GM19099 (cell line): Measurements from ENCODE around the gene IFNA13.

Source experiments
- POLR2A ChIP-seq: IDR thresholded peaks from 3 replicates; pipeline ENCODE4 v1.6.1; 2011; ENCODE audit warnings: low read depth; ENCODE audit not compliant: insufficient read length; ENCODE audit errors: extremely low read depth

IFNA13 gene

DNA sequence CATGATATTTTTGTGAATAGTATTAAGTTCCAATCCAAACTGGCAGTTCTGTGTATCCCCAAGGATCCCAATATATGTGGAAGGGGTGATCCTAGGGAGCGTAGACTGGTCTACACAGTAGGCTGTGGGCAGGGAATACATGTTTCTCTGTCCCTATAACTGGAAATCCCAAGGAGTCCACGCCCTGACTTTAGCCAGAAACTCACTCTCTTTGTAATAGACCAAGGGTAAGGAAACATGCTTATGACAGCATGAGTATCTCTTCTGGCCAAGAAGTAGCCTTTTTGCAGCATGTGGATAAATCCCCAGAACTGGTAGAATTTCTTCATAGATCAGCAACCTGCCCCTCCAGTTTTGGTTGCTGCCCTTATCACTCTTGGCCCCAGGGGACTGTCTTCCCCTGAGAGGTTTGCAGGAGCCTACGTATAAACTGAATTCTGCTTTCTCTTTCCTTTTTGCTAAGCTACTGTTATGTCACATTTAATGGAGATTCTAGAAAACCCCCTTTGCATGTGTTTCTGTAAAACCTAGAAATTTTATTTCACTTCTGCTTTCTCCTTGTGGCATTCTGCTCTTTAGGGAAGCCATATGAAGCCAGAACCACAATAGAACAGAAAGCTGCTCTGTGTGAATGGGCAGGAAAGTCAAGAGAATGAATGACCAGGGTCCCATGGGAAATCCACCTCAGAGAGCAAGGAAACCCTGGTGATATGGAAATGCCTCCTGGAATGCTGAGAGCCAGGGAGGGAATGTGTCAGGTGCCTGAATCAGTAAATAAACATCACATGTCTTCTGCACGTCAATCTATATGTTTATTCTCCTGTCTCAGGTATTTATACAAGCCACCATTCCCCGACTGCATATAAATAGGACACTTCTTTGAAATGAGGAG lies 13.8 kb upstream of the IFNA13 start:
- TF ChIP-seq POLR2A: peak; percentile 10

DNA sequence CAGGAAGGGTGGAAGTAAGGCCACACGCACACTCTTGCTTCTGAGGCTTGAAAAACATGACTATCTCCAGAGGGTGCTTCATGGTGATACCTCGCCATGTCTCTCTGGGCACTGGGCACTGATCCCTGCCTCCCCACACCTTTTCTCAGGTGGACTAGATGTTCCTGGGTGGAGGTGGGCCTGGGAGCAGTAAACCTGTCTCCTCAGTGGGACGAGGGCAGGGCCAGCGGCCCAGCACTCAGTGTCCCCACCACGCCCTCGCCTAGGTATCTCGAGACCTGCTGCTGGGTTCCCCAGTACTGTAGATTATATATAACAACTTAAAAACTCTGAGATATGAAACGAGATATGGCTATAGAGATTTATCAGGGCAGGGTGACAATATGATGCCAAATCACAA lies 5.6 kb downstream of the IFNA13 start:
- TF ChIP-seq POLR2A: no peak

GRCh38 chr9:21357479-21358460 lies 10.1 kb downstream of the IFNA13 start:
- no peak for TF ChIP-seq POLR2A

- TF ChIP-seq POLR2A: no peak
These were observed 17.1 kb downstream of the IFNA13 start, which contains the start of gene IFNA6 for GRCh38 chr9:21350787-21351186. Gene IFNA6 (minus strand): TSS chr9:21350887. CDS start chr9:21350887, 0 bp downstream.

DNA sequence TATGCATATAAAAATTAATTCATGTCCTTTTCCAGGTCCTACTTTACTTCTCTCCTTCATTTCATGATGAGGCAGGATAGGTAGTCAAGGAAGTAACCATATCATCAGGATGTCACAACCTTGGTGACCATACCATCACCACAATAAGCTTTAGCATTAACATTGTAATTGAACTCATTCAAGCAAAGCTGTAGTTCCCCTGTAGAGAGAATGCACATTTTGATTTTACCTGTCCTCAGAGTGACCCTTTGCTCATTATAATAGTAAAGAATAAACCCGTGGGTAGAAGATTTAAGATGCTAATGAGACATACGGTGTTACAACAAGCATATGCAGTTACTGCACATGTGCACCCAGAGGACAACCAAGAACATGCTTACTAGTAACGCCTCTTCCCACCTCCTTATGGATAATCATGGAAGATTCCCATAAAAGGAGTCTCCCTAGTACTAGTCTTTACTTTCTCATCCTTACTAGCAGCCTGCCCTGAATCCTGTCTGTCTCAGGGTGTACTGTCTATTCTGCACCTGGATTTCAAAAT lies 19.4 kb downstream of the IFNA13 start:
- TF ChIP-seq POLR2A: no peak

DNA sequence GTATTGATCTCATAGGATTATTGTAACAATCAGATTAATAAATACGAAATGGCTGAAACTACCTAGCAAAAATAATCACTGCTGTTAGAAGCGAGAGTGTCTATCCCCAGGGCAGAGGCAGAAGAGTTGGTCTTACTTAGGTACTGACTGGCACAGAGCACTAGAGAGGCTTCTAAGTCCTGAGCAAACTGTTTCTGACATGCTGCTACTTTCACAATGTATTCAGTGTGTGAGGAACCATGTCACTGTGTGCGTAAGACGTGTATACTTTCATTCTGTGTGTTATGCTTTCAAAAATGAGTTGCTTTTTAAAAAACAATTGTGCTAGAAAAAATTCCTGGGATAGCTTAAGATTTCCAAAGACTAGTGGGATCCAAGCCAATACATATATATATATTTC lies 27.1 kb downstream of the IFNA13 start:
- TF ChIP-seq POLR2A: no peak

DNA sequence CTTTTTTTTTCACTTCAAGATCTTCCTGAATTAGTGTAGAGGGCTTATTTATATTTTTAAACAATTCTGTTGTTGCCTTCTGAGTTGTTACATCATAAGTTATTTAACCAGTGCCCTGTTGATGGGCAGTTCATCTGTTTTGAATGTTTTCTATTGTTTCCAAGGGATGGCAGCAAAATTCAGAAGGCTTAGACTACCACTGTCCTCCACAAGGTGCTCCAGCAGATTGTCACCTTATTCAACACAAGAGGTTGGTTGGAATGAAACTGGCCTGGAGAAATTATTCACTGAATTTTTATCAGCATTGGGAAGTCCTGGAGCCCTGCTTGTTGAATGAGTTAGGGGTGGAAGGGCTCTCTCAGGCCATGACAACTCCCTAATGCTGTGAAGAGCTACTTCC lies 31.4 kb downstream of the IFNA13 start:
- TF ChIP-seq POLR2A: no peak

DNA sequence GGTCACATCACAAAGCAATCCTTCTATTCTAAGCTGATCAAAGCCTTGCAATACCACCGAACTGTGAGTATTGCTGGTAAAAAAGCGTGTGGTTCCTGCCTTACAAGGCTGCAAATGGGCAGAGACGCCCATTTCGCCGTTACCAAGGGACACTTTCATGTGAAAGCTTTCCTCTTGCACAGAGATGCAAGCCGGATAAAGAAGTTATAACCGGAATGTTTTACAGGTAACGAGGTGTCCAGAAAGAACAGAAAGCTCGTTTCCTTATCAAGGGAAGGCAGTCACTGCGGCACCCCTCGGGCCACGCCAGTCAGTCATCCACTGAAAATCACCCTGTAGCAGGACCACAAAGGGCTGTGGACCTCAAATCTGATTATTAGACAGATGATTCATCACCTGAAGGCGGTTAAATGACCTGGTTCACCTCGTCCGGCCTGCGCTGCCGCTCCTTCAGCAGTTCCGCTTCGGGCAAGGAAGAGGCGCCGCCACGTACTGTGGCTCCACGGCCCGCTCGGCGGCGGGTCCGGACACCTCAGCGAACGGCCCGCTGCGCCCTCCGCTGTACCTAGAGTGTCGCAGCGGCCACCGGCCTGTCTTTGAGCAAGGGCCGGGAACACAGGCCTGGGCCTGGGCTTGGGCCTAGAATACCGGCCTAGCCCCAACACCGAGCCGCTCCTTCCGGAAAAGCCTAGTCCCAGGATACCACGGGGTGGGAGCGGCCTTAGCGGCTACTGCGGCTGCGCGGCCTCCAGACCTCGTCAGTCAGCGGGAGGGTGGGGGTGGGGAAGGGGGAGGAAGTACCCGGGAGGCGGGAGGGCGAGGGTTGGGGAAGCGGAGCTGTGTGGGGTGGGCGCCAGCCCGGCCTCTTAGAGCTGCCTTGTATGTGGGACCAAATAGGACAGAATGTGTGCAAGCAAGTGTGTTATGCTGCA lies 32.9 kb downstream of the IFNA13 start, which contains the start of gene KLHL9:
KLHL9 (minus strand) TSS at position 704 of the 932 bp plus-strand sequence; CDS start at position 159, 545 bp downstream.
- TF ChIP-seq POLR2A: peak; percentile 83

DNA sequence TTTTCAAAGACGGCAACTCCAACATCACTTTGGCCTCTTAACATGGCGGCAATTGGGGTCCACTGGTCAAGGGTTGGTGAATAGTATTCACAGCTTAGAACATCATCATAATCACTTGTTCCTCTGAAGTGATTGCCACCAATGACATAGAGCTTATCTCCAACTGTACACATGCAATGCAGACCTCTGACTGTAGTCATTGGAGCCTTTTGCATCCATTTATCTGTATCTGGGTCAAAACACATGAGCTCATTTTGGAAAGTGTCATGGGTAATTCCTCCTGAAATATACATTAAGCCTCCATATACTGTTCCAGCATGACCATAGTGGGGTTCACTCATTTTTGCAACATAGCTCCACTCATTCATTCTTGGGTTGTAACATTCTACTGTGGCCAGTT lies 34.6 kb downstream of the IFNA13 start:
- no peak for TF ChIP-seq POLR2A

- no peak for TF ChIP-seq POLR2A
These were observed 36.0 kb downstream of the IFNA13 start for GRCh38 chr9:21331676-21332402.

GRCh38 chr9:21326526-21327139 lies 41.2 kb downstream of the IFNA13 start:
- no peak for TF ChIP-seq POLR2A

GRCh38 chr9:21324047-21324446 lies 43.8 kb downstream of the IFNA13 start:
- no peak for TF ChIP-seq POLR2A

DNA sequence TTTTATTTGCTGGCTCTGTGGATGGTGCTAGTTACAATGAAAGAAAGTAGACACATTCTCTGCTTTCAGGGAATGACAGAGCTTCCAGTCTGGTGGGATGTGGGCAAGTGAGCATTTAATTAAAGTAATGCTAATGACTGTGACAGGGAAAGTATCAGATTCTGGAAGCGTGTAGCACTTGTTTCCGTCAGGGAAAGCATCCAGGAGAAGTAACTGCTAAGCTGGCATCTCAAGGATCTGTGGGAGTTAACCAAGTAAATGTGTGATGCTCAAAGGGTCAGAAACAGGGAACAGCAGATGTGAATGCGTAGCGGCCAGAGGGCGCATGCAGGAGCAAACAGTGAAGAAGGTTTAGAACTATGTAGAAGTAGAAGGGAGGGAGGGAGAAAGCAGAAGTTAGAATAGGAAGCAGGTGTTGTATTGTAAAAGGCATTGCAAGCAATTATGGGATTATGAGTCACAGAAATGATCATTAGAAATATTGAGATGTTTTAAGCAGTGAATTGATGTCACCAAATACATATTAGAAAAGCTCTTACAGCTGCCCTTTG lies 44.9 kb downstream of the IFNA13 start:
- TF ChIP-seq POLR2A: no peak
